DOHH2 (cell line): ENCODE data around the gene RAB5IF.

Source experiments
- EZH2phosphoT487 ChIP-seq: fragments of 200-600 bp; sonication (generic); IDR thresholded peaks from 2 replicates; pipeline ENCODE4 v1.6.1; 2017; ENCODE audit warnings: borderline replicate concordance, mild to moderate bottlenecking, antibody characterized with exemption, low read length, moderate library complexity, mixed read lengths
- TF ChIP-seq, protein P1 (sequence below): fragments of 200-600 bp; sonication (generic); IDR thresholded peaks from one replicate; pipeline ENCODE4 v1.5.1; 2014; ENCODE audit warnings: antibody characterized with exemption, mild to moderate bottlenecking, low read depth, low read length; ENCODE audit not compliant: poor library complexity, severe bottlenecking

- TF ChIP-seq, protein P1, sequence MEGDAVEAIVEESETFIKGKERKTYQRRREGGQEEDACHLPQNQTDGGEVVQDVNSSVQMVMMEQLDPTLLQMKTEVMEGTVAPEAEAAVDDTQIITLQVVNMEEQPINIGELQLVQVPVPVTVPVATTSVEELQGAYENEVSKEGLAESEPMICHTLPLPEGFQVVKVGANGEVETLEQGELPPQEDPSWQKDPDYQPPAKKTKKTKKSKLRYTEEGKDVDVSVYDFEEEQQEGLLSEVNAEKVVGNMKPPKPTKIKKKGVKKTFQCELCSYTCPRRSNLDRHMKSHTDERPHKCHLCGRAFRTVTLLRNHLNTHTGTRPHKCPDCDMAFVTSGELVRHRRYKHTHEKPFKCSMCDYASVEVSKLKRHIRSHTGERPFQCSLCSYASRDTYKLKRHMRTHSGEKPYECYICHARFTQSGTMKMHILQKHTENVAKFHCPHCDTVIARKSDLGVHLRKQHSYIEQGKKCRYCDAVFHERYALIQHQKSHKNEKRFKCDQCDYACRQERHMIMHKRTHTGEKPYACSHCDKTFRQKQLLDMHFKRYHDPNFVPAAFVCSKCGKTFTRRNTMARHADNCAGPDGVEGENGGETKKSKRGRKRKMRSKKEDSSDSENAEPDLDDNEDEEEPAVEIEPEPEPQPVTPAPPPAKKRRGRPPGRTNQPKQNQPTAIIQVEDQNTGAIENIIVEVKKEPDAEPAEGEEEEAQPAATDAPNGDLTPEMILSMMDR: no peak
- TF ChIP-seq EZH2phosphoT487: no peak
Observed at GRCh38 chr20:36611625-36612024, 6.0 kb downstream of the RAB5IF start.
